GM23248 (cell line): ENCODE results near the gene CDC14A.

Experiments used
- EZH2 ChIP-seq: fragments of 200-600 bp; sonication (generic); IDR thresholded peaks from 2 replicates; pipeline ENCODE4 v1.6.1; 2018; ENCODE audit warnings: antibody characterized with exemption, mild to moderate bottlenecking; ENCODE audit not compliant: insufficient read depth, poor library complexity, severe bottlenecking
- EZH2phosphoT487 ChIP-seq: fragments of 200-600 bp; sonication (generic); IDR thresholded peaks from 2 replicates; pipeline ENCODE4 v1.6.1; 2018; ENCODE audit warnings: antibody characterized with exemption, moderate library complexity, mild to moderate bottlenecking, low read depth; ENCODE audit not compliant: insufficient read depth

GRCh38 chr1:100481303-100481702 lies 129.0 kb downstream of the CDC14A start:
- no peak for TF ChIP-seq EZH2phosphoT487
- TF ChIP-seq EZH2: no peak
